ENCODE data around the gene TSKS. TPM values are rescaled to one million over a fixed set of nuclear protein-coding genes. Genes with fewer than 3 reads are reported as not detected.

The TSKS gene
- total RNA-seq, 1 donor: 1.1 TPM

DNA sequence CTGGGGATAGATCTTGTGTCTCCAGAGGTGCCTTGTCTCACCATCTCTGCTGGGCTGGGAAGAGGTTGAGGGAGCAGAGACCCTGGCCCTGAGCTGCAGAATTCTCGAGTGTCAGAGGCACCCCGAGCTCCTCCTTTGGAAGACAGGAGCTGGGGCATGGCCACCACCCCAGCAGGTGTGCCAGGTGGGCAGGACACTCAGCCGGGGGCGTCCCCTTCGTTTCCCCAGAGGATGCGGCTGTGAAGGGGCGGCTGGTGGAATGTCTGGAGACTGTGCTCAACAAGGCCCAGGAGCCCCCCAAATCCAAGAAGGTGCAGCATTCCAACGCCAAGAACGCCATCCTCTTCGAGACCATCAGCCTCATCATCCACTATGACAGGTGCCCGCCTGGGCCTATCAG lies 35.5 kb upstream of the TSKS start:
- DNase-seq (ENCODE audit: low read depth in 2 of 3, low spot score in 2 of 3): no peak

DNA sequence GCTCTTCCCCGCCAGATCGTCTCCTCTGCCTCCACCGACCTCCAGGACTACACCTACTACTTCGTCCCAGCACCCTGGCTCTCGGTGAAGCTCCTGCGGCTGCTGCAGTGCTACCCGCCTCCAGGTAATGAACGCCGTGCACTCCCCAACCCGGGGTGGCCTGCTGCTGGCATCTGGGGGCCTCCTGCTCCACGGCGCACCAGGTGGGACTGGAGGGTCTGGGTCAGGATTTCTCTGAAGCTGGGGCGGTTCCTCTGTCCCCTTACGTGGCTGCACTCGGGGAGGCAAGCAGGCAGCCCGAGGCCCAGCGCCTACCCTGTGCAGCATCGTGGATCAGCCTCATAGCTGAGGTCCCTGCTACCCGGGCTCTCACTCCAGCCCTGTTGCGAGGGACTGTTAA lies 32.5 kb upstream of the TSKS start:
- no peak for DNase-seq (ENCODE audit: low read depth in 2 of 3, low spot score in 2 of 3)

DNA sequence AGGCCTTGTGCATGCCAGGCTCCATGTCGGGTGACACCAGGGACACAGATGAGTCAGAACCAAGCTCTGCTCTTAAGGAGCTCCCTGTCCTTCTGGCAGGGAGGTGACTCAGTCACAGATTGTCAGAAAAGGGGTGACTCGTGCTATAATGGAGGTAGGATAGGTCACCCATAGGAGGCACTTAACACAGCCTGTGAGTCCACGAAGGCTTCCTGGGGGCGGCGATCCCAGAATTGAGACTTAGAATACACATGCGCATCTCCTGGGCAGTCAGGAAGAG lies 30.4 kb upstream of the TSKS start:
- DNase-seq (ENCODE audit: low read depth in 2 of 3, low spot score in 2 of 3): no peak

DNA sequence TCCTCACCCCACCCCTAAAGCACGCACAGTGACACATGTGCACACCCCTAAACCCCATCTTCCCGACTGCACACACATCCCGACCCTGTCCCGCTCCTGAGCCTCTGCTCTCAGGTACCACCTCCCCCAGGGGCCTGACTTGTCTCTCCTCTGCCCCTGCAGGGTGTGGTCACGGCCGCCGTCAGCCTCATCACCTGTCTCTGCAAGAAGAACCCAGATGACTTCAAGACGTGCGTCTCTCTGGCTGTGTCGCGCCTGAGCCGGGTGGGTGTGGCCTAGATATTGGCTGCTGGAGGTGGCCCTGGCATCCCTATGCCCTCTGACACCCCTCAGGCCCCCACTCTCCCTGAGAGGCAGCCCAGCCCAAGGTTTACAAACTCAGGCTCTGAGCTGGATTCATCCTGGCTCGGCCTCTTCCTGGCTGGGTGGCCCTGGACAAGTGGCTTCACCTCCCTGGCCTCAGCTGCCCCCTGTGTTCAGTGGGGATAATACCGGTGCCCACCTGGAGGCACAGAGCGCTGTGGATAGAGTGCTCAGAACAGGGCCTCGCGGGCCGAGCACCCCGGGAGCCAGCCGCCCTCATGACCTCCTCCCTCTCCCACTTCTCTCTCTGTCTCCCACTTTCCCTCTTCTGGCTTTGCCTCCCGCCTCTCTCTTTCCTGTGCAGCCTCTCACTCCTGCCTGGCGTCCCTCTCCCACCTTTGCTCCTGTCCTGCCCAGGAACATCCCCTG lies 29.9 kb upstream of the TSKS start:
- no peak for DNase-seq (ENCODE audit: low read depth in 2 of 3, low spot score in 2 of 3)

DNA sequence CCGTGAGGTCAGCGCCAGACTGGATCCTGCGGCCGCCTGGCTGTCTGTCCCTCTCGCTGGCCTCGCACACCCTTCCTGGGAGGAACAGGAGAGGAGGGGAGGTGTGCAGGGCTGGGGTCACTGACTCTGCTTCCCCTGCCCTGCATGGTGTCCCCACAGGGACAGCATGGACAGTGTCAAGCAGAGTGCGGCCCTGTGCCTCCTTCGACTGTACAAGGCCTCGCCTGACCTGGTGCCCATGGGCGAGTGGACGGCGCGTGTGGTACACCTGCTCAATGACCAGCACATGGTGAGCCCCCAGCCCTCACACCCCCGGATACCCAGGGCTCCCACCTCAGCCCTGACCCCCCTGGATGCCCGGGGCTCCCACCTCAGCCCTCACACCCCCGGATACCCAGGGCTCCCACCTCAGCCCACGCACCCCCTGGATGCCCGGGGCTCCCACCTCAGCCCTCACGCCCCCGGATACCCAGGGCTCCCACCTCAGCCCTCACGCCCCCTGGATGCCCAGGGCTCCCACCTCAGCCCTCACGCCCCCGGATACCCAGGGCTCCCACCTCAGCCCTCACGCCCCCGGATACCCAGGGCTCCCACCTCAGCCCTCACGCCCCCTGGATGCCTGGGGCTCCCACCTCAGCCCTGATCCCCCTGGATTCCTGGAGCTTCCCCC lies 28.8 kb upstream of the TSKS start:
- DNase-seq (ENCODE audit: low read depth in 2 of 3, low spot score in 2 of 3): no peak

DNA sequence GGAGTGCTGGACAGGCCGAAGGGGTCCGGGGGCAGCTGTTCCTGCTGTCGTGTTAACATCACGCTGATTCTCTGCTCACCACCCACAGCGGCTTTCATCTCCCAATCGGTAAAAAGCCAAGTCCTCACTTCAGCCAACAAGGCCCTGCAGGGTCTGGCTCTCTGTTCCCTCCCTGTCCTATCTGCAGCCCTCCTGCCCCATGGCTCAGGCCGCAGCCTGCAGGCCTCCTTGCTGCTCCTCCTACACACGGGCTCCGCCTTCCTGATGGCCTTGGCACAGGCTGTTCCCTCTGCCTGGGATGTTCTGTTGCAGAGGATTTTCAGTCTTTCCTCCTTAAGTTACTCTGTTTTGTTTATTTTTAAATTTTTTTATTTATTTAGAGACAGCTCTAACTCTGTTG lies 27.8 kb upstream of the TSKS start:
- no peak for DNase-seq (ENCODE audit: low read depth in 2 of 3, low spot score in 2 of 3)

DNA sequence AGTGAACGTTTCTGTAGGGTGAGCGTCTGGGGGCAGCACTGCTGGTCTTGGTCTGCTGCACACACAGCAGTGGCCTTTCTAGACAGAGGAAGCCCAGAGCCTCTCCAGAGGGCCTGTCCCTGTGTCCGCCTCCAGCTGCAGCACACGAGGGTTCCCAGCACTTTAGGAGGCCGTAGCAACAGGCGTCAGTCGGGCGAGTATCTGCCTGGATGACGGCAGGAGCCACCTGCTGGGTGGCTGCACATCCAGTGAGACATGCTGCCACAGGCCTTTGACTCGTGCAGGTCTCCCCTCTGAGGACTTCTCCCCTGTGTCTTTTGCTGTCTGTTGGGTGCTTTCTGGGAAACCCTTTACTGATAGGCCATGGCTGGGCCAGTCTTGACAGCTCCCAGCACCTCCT lies 25.8 kb upstream of the TSKS start:
- no peak for DNase-seq (ENCODE audit: low read depth in 2 of 3, low spot score in 2 of 3)

DNA sequence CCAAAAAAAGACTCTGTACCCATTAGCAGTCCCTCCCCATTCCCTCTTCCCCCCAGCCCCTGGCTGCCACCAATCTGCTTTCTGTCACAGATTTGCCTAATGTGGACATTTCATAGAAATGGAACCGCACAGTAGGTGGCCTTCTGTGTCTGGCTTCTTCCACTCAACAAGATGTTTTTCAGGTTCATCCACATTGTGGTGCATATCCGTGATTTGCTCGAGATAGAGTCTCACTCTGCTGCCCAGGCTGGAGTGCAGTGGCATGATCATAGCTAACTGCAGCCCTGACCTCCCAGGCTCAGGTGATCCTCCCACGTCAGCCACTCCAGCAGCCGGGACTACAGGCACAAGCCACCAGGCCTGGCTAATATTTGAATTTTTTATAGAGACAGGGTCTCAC lies 24.6 kb upstream of the TSKS start:
- DNase-seq (ENCODE audit: low read depth in 2 of 3, low spot score in 2 of 3): no peak

DNA sequence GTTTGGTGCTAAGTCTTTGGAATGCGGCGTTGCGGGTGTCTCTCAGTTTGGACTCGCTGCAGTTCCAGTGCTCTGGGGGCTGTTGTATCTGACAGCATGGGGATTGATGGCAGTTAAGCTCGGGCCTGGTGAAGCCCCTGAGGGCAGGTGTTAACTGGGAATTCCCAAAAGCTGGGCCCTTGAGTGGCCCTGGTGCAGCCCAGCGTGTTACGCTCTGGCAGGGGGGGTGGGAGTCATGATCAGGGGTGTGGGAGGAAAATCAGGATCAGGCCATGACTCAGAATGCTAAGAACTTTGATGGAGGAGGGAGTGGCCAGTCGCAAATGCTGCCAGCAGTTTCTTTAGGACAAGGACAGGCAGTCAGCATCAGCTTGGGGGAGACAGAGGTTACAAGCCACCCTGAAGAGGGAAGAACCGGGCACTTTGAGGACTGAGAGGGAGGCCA lies 23.3 kb upstream of the TSKS start:
- DNase-seq (ENCODE audit: low read depth in 2 of 3, low spot score in 2 of 3): no peak

DNA sequence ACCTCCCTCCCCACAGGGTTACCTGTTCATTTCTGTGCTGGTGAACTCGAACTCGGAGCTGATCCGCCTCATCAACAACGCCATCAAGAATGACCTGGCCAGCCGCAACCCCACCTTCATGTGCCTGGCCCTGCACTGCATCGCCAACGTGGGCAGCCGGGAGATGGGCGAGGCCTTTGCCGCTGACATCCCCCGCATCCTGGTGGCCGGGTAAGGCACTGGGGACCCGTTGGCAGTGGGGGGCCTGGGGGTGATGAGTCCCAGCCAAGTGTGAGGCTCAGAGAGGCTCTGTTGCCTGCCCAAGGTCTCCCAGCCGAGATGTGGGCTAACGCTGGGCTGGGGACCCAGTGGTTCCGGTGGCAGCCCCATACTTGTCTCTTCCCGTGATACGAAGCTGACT lies 19.4 kb upstream of the TSKS start:
- no peak for DNase-seq (ENCODE audit: low read depth in 2 of 3, low spot score in 2 of 3)

DNA sequence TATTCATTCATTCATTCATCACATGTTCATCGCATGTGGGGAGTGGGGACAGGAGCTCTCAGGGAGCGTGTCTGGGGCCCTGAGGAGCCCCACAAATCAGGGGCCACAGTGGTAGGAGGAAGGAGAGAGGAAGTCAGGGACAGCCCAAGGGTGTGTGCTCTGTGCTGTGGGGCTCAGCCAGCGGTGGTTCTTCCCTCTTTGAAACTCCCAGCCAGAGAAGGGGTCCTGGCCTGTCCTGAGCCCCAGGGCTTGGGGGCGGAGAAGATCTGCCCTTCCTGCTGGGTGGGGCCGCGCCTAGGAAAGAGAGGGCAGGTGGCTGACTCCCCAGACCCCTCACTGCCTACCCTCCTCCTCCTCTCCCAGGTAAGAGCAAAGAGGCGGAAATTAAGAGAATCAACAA lies 18.3 kb upstream of the TSKS start:
- DNase-seq (ENCODE audit: low read depth in 2 of 3, low spot score in 2 of 3): no peak

DNA sequence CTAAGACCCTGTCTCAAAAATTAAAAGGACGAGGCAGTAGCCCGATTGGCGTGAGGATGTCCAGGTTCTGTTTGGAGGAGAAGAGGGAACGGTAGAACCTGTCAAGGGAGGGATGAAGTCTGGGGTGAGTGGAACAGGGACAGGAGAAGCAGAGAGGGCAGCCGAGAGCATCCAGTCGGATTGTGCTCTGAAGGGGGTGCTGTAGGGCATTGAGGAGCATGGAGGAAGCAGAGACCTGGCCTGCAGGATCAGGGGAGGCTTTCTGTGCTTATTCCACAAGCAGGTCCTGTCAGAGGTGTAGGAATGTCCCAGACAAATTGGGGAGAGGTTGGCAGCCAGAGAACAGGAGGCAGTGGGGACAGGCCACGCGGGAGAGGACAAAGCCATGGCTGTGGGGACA lies 17.8 kb upstream of the TSKS start:
- no peak for DNase-seq (ENCODE audit: low read depth in 2 of 3, low spot score in 2 of 3)

DNA sequence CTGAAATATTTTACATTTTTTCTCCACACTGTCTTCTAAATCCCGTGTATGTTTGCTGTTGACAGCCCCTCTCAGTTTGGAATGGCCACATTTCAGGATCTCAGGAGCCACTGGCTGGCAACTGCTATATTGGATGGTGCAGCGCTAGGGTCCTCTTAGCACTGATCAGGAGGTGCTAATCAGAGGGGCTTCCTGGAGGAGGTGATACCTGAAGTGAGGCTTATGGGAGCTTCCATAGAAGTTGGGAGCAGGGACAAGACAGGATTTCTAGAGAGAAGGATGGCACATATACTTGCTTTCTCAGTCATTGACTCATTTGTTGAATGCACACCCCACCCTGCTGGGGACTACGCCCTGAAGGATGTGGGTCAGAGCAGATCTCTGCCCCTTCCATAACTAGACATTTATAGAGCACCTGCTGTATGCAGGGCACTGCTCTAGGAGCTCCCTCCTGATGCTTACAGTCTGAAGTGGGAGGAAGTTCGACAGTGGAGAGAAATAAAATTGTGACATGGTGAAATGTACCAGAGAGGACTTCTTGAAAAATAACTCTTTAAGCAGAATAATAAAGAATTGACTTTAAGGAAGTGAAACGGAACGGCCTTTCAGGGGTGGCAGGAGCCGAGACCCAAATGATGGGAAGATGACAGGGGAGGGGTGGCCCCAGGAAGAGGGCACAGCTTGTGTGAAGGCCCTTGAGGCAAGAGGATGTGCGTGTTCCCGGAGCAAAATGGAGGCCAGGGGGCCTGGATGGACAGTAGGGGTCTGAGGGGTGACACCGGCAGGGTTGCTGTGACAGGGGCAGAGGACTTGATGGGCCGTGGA lies 16.8 kb upstream of the TSKS start:
- no peak for DNase-seq (ENCODE audit: low read depth in 2 of 3, low spot score in 2 of 3)

DNA sequence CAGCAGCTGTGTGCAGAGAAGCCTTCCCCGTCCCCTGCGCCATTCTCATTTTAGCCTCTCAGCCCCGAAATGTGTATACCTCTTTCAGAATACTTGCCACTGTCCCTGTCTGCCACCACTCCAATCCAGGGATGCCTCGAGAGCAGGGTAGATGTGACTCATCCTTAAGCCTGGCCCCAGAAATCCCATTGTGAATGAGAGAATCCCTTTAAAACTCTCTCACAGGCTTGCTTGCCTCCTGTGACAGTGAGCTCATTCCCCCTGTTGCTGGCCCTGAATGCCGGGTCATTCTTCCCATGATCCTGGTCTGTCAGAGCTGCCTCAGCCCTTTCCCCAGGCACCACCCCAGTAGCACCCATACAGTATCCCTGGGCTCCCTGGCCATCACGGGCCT lies 13.3 kb upstream of the TSKS start:
- DNase-seq (ENCODE audit: low read depth in 2 of 3, low spot score in 2 of 3): no peak

DNA sequence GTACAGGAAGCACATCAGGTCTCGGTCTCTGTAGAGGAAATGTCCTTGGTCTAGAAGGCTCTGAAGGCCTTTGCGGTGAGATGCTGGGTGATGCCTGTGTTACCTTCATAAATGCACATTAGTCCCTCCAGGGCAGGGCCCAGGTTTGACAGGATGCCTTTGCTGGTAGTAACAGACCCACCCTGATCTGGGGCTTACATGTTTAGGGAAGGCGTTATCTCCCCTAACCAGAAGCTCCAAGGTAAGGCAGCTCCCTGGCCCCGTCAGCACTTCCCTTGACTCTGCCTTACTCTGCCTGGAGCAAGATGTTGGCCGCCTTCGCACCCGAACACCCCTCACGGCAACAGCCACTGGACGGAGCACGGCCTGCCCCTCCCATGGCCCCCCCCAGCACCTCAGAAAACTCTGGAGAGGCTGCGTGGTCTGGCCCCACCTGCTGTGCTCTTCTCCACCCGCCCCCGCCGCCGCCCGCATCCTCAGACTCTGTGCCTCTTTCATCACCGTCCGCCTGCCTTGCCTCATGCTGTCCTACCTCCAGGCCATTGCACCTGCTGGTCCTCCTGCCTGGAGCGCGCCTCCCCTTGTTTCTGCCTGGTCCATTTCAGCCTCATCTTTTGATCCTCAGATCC lies 12.8 kb upstream of the TSKS start:
- DNase-seq (ENCODE audit: low read depth in 2 of 3, low spot score in 2 of 3): no peak

DNA sequence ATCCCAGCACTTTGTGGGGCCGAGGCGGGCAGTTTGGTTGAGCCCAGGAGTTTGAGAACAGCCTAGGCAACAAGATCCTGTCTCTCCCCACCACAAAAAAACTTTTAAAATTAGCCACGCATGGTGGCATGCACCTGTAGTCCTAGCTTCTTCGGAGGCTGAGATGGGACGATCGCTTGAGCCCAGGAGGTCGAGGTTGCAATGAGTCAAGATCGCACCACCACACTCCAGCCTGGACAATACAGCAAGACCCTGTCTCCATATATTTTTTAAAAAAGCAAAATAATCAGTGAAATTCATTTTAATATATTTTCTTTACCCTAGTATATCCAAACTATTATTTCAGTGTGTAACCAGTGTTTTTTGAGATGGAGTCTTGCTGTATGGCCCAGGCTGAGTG lies 11.9 kb upstream of the TSKS start:
- no peak for DNase-seq (ENCODE audit: low read depth in 2 of 3, low spot score in 2 of 3)

DNA sequence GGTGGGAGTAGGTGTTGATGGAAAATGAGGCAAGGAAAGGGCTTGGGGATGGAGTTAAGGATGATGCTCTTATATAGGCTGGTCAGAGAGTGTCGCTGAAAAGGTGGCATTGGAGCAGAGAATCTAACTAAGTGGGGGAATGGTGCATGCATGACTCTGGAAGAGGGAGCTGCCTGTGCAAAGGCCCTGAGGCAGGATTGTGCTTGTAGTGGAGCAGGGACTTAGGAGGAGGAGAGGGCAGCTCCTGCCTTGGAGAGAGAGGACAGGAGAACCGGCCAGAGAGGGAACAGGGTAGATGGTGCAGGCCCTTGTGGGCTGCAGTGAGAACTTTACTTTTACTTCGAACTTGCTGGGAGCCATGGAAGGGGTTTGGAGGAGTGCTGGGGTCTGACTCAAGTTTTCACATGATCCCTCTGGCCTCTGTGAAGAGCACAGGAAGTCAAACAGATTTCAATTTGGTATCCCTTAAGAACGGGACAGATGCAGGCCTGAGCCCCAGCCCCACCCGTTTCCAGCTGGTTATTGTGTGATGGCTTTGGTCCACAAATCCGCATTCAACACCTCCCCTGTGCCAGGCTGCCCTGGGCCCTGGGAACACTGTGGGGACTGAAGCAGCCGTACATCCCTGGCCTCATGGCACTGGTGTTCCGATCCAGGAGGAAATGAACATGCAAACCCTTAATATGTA lies 10.7 kb upstream of the TSKS start:
- DNase-seq (ENCODE audit: low read depth in 2 of 3, low spot score in 2 of 3): no peak

DNA sequence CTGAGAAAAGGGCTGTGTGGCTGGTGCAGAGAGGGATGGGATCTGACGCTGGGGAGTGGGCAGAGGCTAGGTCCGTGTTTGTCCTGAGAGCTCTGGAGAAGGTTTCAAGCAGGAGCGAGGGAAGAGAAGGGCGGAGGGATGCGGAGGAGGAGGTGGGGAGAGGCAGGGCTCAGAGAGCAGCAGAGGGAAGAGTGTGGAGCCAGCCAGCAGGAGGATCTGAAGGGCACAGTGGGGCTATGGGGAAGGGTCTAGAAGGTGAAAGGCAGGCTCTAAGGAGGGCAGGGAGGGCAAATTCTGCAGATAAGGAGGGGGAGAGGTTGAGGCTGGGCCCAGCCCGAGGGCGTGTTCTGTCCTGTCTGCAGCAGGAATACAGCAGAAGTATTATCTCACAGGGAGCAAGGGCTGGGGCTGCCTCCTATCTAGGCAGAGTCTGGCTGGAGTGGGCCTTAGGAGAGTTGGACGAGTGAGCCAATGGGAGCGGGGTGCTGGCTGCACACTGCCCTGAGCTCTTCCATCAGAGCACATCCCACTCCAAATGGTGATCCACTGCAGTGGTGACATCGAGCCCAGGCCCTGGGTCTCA lies 9.8 kb upstream of the TSKS start:
- no peak for DNase-seq (ENCODE audit: low read depth in 2 of 3, low spot score in 2 of 3)

DNA sequence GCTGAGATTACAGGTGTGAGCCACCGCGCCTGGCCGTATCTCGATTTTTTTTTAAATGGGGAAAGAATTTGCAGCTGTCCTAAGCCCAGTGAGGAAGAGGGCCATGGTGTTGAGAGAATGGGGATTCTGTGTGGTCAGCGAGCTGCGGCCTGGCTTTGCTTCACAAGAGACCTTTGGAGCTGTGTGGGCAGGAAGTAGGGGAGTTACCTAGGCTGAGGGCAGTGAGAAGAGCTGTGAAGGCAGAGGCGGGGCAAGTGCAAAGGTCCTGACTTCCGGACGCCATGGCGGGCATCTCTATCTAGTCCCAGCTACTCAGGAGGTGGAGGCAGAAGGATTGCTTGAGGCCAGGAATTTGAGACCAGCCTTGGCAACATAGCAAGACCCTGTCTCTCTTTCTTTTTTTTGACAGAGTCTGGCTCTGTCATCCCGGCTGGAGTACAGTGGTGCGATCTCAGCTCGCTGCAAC lies 8.6 kb upstream of the TSKS start:
- no peak for DNase-seq (ENCODE audit: low read depth in 2 of 3, low spot score in 2 of 3)

DNA sequence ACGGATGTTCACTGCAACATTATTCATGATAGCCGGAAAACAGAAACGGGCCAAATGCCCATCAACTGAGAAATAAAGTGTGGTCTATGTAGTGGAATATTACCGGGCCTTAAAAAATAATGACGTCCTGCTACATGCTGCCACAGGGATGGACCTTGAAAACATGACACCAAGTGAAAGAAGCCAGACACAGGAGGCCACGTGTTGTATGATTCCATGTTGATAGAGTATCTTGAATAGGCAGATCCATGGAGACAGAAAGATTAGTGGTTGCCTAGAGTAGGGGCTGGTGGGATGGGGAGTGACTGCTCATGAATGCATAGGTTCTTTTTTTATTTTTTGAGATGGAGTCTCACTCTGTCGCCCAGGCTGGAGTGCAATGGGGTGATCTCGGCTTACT lies 7.4 kb upstream of the TSKS start:
- no peak for DNase-seq (ENCODE audit: low read depth in 2 of 3, low spot score in 2 of 3)

Measured in hematopoietic multipotent progenitor cell (in vitro differentiated cells).